ENCODE data around the gene ZC3H12A.

DNA sequence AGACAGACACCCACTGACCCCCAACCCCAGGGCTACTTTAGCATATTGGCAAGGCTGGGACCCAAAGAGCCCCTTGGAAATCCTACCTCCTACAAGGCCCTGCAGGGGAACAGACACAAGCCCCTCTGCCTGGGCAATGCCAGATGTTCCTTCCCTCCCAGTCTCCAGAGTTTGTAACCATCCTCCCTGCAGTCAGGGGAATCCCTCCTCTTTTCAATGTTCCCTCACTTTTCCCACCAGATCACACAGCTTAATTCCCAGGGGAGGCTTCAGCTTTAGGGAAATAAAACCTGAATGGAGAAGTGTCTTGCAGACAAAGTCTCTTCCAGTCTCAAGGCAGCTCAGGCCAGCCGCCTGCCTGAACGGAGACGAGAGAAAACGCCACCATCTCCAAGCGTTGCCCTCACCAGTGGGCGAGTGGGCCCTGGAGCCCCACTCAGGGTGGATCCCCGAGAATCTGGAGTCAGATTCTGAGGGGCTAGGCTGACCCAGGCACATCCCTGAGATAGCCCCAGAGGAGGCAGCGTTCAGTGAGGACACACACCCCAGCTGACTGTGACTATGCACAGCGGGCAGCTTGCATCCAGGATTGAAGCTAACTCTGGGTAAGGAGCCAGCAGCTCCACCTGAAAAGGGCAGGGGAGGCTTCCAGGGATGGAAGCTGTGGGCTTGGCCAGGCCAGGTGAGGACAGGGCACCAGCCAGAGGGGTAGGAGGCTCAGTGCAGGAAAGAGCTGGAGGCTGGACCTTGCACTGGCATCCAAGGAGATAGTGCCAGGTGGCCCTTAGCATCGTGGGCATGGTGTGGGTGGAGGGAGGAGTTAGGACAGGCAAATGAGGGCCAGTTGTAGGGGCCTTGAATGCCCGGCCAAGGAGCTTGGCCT lies 44.0 kb upstream of the ZC3H12A start:
- TF ChIP-seq, protein P1, sequence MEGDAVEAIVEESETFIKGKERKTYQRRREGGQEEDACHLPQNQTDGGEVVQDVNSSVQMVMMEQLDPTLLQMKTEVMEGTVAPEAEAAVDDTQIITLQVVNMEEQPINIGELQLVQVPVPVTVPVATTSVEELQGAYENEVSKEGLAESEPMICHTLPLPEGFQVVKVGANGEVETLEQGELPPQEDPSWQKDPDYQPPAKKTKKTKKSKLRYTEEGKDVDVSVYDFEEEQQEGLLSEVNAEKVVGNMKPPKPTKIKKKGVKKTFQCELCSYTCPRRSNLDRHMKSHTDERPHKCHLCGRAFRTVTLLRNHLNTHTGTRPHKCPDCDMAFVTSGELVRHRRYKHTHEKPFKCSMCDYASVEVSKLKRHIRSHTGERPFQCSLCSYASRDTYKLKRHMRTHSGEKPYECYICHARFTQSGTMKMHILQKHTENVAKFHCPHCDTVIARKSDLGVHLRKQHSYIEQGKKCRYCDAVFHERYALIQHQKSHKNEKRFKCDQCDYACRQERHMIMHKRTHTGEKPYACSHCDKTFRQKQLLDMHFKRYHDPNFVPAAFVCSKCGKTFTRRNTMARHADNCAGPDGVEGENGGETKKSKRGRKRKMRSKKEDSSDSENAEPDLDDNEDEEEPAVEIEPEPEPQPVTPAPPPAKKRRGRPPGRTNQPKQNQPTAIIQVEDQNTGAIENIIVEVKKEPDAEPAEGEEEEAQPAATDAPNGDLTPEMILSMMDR (IDR thresholded peaks at IDR 0.05): no peak
- TF ChIP-seq POLR2AphosphoS5 (IDR thresholded peaks at IDR 0.05): no peak

Measured in transverse colon (tissue), 4 donors.